Left kidney (tissue), 1 donor: ENCODE results near the gene COMMD7. TPM values are rescaled to one million over a fixed set of nuclear protein-coding genes. Genes with fewer than 3 reads are reported as not detected.

Source experiments
- polyA plus RNA-seq: library from polyadenylated mRNA; unstranded; fragments of 120-200 nt; gene quantifications from one replicate; pipeline ENCODE4 v1.2.1, GENCODE V29; 2013; ENCODE audit not compliant: insufficient read length

COMMD7 gene
- polyA plus RNA-seq, 1 donor = 69.3 TPM

Other genes starting within 250 kb of the COMMD7 start
- gene NOL4L, start 158.1 kb downstream of the COMMD7 start, polyA plus RNA-seq = 61.5 TPM
- 0.23 TPM for gene C20orf203, start 69.5 kb downstream of the COMMD7 start, polyA plus RNA-seq
- gene DNMT3B, start 18.9 kb upstream of the COMMD7 start, polyA plus RNA-seq = 10.1 TPM
- gene MAPRE1, start 76.5 kb upstream of the COMMD7 start, polyA plus RNA-seq = 119 TPM
- 0.55 TPM for gene EFCAB8, start 115.5 kb upstream of the COMMD7 start, polyA plus RNA-seq